ENCODE data around the gene SYNDIG1. TPM values are rescaled to one million over a fixed set of nuclear protein-coding genes. Genes with fewer than 3 reads are reported as not detected.

The SYNDIG1 gene
- total and polyA plus RNA-seq, 2 experiments from 2014 or later = 1.7 to 2.4 TPM

GRCh38 chr20:24657878-24658620 is 188.6 kb downstream of the SYNDIG1 start:
- no peak overlapping the region for H3K4me3 ChIP-seq
- no peak overlapping the region for H3K27ac ChIP-seq
- TF ChIP-seq, protein P1, sequence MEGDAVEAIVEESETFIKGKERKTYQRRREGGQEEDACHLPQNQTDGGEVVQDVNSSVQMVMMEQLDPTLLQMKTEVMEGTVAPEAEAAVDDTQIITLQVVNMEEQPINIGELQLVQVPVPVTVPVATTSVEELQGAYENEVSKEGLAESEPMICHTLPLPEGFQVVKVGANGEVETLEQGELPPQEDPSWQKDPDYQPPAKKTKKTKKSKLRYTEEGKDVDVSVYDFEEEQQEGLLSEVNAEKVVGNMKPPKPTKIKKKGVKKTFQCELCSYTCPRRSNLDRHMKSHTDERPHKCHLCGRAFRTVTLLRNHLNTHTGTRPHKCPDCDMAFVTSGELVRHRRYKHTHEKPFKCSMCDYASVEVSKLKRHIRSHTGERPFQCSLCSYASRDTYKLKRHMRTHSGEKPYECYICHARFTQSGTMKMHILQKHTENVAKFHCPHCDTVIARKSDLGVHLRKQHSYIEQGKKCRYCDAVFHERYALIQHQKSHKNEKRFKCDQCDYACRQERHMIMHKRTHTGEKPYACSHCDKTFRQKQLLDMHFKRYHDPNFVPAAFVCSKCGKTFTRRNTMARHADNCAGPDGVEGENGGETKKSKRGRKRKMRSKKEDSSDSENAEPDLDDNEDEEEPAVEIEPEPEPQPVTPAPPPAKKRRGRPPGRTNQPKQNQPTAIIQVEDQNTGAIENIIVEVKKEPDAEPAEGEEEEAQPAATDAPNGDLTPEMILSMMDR (IDR thresholded peaks at IDR 0.05; ENCODE audit: low read depth, low read length) = no peak
- H3K27me3 ChIP-seq = no peaks in the 10 kb centered on the region
- peak in 1 of 2 donors; percentile 21 for DNase-seq (ENCODE audit: low read depth in 1 of 2, low spot score in 1 of 2)
- H3K4me1 ChIP-seq (ENCODE audit: low read depth) = no peaks in the 10 kb centered on the region
- H3K9me3 ChIP-seq (ENCODE audit: low read depth) = no peaks in the 10 kb centered on the region
- H3K36me3 ChIP-seq = no peaks in the 10 kb centered on the region

DNA sequence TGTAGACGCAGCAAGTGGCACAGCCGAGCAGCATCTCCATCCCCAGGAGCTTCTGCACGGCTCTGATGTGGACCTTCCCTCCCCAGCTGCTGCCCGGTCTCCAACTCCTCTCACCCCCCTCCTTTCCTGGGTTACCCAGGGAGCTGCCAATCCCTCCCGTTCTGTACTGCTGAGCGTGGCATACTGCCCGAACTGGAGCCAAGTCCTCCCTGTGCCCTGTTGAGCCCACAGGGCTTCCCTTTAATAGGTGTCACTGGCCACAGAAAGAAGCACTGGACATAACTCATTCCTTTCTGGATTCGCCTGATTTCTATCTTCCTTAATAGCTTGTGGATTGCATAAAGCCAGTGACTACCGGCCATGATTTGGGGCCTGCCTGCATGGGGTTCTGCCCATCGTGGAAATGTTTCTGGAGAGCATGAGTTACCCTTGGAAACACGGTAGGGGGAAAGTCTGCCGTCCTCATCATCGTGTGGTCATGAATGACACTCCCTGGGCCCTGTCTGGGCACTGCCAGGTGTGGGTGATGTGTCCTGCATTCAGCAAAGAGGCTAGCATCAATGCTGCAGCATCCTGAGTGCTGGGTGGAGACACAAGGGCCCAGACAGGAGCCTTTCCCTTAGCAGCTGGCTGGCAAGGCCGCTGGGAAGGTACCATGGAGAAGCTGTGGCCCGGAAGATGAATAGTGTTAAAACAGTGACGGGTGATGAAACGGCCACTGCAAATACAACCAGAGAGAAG is 189.7 kb downstream of the SYNDIG1 start:
- no peak for DNase-seq (ENCODE audit: low read depth in 1 of 2, low spot score in 1 of 2)
- no peak overlapping the region for H3K4me3 ChIP-seq
- H3K36me3 ChIP-seq = no peaks in the 10 kb centered on the region
- H3K4me1 ChIP-seq (ENCODE audit: low read depth) = no peaks in the 10 kb centered on the region
- no peak overlapping the region for H3K27ac ChIP-seq
- TF ChIP-seq, protein P1 (IDR thresholded peaks at IDR 0.05; ENCODE audit: low read depth, low read length) = no peak
- no peaks in the 10 kb centered on the region for H3K9me3 ChIP-seq (ENCODE audit: low read depth)
- H3K27me3 ChIP-seq = no peaks in the 10 kb centered on the region

GRCh38 chr20:24659835-24660234 is 190.4 kb downstream of the SYNDIG1 start:
- Histone ChIP-seq H3K4me1 (ENCODE audit: low read depth) (no peaks in the 10 kb centered on the region), H3K27me3 (no peaks in the 10 kb centered on the region), H3K36me3 (no peaks in the 10 kb centered on the region), H3K27ac (no peak overlapping the region), H3K9me3 (ENCODE audit: low read depth) (no peaks in the 10 kb centered on the region), H3K4me3 (no peak overlapping the region)
- TF ChIP-seq, protein P1 (IDR thresholded peaks at IDR 0.05; ENCODE audit: low read depth, low read length) = no peak
- DNase-seq (ENCODE audit: low read depth in 1 of 2, low spot score in 1 of 2) = no peak

- Histone ChIP-seq H3K36me3 (no peaks in the 10 kb centered on the region), H3K4me1 (ENCODE audit: low read depth) (no peaks in the 10 kb centered on the region), H3K27ac (no peak overlapping the region), H3K4me3 (no peak overlapping the region), H3K9me3 (ENCODE audit: low read depth) (no peaks in the 10 kb centered on the region), H3K27me3 (no peaks in the 10 kb centered on the region)
- TF ChIP-seq, protein P1 (IDR thresholded peaks at IDR 0.05; ENCODE audit: low read depth, low read length) = no peak
- DNase-seq (ENCODE audit: low read depth in 1 of 2, low spot score in 1 of 2) = no peak
Measured at GRCh38 chr20:24660651-24661050, 191.2 kb downstream of the SYNDIG1 start.

DNA sequence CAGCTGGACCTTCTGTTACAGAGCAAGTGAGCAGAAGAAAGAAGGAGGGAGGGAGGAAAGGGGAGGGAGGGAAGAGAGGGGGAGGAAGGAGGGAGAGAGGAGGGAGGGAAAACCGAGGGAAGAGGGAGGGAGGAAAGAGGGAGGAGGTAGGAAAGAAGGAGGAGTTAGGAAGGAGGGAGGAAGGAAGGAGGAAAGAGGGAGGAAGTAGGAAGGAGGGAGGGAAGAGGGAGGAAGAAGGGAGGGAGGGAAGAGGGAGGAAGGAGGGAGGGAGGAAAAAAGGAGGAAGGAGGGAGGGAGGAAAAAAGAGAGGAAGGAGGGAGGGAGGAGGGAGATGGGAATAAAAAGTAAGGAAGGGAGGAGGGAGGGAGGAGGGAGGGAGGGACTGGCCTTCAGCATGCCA is 191.8 kb downstream of the SYNDIG1 start:
- no peaks in the 10 kb centered on the region for H3K27me3 ChIP-seq
- no peaks in the 10 kb centered on the region for H3K36me3 ChIP-seq
- no peak for DNase-seq (ENCODE audit: low read depth in 1 of 2, low spot score in 1 of 2)
- no peaks in the 10 kb centered on the region for H3K4me1 ChIP-seq (ENCODE audit: low read depth)
- no peak overlapping the region for H3K27ac ChIP-seq
- no peak overlapping the region for H3K4me3 ChIP-seq
- H3K9me3 ChIP-seq (ENCODE audit: low read depth) = no peaks in the 10 kb centered on the region
- TF ChIP-seq, protein P1 (IDR thresholded peaks at IDR 0.05; ENCODE audit: low read depth, low read length) = no peak

Measured in cardiac muscle cell (in vitro differentiated cells and primary cell).